ENCODE results near the gene BCAN.

DNA sequence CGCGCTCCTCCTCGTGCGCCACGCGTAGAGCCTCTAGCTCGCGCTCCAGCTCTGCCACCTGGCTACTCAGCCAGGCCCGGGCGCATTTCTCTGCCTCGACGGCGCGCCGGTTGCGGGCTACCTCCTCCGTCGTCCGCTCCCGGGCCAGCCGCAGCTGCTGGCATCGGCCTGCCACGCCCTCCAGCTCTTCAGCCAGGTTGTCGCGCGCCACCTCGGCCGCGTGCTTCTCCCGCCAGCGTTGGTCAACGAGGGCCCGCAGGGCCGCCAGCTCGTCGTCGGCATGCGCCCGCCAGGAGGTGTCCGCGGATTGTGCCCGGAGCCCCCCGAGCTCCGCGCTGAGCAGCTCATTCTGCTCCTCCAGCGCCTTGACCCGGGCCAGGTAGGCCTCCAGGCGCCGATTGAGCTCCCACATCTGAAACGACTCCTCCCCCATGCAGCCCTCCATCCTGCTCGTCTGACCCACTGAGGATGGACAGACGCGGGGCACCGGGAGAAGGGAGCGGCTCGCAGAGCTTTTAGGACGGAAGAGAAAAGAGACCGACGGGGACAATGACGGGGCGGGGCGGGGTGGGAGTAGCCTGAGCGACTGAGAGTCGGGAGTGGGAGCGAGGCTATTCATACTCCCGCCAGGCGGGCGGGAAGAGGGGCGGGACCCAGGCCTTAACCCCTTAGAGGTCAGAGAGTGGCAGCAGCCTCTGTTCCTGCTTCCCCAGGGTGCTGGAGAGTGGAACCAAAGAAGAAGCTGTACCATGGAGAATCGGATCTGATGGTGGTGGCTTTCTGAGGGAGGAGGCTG, 35.1 kb downstream of the BCAN start, which contains the start of gene NES:
- TF ChIP-seq, protein P1, sequence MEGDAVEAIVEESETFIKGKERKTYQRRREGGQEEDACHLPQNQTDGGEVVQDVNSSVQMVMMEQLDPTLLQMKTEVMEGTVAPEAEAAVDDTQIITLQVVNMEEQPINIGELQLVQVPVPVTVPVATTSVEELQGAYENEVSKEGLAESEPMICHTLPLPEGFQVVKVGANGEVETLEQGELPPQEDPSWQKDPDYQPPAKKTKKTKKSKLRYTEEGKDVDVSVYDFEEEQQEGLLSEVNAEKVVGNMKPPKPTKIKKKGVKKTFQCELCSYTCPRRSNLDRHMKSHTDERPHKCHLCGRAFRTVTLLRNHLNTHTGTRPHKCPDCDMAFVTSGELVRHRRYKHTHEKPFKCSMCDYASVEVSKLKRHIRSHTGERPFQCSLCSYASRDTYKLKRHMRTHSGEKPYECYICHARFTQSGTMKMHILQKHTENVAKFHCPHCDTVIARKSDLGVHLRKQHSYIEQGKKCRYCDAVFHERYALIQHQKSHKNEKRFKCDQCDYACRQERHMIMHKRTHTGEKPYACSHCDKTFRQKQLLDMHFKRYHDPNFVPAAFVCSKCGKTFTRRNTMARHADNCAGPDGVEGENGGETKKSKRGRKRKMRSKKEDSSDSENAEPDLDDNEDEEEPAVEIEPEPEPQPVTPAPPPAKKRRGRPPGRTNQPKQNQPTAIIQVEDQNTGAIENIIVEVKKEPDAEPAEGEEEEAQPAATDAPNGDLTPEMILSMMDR (conservative IDR thresholded peaks at IDR 0.05 in 1 of 2, IDR thresholded peaks at IDR 0.05 in 1 of 2; ENCODE audit: extremely low read depth in 1 of 2, insufficient read depth in 1 of 2, low read depth in 1 of 2, low read length in 2 of 2) = no peak
- TF ChIP-seq EZH2 (IDR thresholded peaks at IDR 0.05; ENCODE audit: borderline replicate concordance, low read length) = peak; percentile 36
